NCI-H1694 treated with DMSO at 0.1 percent for 48 hours (cell line): ENCODE data around the gene DISP1.

Experiments
- DNase-seq: peaks from one replicate; lab custom pipeline; 2025; lab: John Stamatoyannopoulos, UW

DISP1 gene, protein sequence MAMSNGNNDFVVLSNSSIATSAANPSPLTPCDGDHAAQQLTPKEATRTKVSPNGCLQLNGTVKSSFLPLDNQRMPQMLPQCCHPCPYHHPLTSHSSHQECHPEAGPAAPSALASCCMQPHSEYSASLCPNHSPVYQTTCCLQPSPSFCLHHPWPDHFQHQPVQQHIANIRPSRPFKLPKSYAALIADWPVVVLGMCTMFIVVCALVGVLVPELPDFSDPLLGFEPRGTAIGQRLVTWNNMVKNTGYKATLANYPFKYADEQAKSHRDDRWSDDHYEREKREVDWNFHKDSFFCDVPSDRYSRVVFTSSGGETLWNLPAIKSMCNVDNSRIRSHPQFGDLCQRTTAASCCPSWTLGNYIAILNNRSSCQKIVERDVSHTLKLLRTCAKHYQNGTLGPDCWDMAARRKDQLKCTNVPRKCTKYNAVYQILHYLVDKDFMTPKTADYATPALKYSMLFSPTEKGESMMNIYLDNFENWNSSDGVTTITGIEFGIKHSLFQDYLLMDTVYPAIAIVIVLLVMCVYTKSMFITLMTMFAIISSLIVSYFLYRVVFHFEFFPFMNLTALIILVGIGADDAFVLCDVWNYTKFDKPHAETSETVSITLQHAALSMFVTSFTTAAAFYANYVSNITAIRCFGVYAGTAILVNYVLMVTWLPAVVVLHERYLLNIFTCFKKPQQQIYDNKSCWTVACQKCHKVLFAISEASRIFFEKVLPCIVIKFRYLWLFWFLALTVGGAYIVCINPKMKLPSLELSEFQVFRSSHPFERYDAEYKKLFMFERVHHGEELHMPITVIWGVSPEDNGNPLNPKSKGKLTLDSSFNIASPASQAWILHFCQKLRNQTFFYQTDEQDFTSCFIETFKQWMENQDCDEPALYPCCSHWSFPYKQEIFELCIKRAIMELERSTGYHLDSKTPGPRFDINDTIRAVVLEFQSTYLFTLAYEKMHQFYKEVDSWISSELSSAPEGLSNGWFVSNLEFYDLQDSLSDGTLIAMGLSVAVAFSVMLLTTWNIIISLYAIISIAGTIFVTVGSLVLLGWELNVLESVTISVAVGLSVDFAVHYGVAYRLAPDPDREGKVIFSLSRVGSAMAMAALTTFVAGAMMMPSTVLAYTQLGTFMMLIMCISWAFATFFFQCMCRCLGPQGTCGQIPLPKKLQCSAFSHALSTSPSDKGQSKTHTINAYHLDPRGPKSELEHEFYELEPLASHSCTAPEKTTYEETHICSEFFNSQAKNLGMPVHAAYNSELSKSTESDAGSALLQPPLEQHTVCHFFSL (N-terminal part only)

DNA sequence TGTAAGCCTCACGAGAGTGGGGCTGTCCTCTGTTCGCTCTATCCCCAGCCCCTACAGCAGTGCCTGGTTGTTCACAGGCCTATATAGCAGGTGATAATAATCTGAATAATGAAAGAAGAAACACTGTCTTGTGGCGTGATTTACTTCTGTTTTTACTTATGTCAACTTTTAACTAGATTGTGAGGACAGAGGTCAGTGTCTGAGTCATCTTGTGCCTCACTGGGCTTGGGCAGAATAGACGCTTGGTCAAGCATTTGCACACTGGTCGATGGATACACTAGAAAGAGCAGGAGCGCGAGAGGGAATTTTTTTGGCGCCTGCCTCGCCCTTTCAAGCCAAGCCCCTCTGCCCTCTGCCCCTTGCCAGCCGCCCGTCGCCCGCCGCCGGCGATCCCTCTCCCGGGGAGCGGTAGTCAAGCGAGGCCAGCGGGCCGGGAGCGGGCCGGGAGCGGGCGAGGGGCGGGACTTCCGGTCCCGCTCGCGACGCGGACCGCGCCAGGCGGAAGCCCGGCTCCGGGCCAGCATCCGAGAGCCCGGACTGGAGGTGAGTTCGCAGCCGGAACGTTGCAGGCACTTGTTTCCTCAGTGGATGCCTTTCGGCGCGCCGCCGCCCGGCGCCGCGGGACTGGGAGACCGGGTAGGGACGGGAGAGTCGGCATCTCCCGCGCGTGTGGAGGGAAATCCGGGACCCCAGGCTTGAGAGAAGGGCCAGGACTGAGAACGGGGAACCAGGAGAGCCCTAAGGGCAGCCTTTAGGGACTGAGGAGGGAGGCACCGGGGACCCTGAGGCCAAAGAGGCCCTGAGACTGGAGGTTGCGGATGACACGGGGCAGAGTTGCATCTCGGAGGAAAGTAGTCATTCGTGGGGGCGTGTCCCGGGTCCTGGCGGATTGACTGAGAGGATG, at the start of gene DISP1:
TSS of gene DISP1 (plus strand) at position 504 of the 904 bp plus-strand sequence. CDS start 127,785 bp downstream, outside the sequence.
- peak; percentile 68 for DNase-seq

DNA sequence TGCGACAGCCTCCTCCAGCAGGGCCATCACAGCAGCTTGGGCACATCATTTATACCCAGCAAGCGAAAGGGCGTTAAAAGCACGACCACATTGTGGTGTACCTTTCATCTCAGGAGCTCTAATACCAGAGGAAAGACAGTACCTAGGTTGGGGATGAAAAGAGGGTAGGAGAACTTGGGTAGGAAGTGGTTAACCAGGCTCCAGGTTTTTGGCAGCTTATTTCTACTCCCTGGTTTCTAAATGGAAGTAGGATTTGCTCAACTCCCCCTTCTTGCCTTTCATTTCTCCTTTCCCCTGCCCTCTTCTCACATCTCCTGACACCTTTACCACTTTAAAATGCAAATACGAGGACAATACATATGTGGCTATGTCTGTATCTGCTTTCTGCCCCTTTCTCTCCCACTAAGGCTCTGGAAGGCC, 47.7 kb upstream of the DISP1 start:
- no peak for DNase-seq

DNA sequence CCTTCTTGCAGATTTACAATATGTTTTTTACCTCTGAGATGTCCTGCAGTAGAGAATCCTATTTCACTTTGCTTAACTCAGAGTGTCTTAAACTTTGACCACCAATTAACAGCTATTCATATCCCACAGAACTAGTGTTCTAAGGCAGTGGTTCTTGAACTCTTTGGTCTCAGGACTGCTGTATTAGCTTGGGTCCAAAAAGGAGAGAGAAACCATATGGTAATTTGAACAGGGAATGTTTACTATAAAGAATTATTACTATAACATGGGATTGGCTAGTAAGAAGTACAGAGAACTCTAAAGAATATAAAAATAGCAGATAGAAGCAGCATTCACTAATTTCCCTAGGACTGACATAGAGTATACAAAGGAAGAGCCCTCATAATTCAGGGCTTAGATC, 46.2 kb upstream of the DISP1 start:
- no peak for DNase-seq

DNA sequence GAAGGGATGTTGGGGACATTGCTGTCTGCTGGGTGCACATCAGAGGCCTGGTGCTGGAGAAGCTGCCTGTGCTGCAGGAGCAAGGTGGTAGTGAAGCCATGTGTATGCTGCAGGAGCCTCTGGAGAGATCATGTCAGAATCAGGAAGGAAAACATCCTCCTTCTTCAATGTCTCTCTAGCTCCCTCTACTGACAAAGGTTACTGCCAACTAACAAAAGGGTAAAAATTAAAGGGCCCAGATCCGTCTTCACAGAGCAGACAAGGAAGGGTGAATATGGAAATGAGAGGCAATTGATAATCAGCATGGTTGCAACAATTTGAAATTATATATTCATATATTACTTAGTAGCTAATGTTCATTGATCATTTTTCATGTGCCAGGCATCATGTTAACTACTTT, 45.7 kb upstream of the DISP1 start:
- DNase-seq, result no peak

DNA sequence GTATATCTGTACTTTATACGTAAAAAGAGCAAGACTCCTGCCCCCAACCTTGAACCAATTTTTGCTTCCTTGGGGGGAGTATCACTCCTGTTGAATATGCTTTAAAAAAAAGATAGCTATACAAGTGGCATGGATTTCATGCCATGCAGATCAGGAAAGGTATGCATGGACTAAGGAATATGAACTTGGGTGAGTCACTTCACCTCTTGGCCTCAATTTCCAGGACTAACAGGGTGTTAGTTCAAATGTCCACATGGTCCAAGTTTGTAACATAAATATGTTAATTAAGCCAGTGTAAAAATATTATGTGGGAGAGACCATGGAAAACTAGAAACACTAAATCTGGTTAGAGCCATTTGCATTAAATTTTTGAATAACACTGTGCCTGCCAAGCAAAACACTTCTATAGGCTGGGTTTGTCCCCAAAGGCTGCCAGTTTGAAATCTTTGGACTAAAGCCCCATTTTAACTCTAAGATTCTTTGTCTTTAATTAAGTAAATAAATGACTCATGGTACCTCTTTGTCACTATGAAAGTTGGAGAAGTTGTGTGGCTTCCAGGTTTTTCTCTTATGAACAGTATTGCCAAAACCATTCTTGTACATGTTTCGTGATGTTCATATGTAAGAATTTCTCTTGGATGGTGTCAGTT, 44.7 kb upstream of the DISP1 start:
- DNase-seq, result no peak

DNA sequence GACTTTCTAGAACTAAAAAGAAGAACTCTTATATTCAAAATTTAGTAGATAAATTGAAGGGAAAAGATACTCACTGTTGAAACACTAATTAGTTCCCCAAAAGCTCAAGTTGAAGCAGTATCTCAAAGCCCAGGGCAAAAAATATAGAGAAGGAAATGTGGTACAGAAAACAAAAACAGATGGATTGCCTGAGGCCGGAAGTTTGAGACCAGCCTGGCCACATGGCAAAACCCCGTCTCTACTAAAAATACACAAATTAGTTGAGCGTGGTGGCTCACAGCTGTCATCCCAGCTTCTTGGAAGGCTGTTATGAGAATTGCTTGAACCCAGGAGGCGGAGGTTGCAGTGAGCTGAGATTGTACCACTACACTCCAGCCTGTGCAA, 41.9 kb upstream of the DISP1 start:
- peak; percentile 92 for DNase-seq

DNA sequence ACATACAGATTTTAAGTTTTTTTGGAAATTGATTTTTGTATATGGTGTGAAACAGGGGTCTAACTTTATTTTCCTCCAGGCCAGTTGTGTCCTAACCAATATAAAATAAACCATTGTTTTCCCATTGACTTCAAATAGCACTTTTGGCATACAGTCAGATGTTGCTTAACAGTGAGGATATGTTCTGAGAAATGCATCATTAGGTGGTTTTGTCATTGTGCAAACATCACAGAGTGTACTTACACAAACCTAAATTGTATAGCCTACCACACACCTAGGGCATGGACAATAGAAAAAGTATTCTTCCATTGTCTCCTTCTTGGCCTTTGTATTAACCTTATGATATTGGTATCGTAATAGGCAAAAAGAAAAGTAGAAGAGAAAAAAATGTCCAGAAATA, 37.4 kb upstream of the DISP1 start:
- DNase-seq, result no peak

DNA sequence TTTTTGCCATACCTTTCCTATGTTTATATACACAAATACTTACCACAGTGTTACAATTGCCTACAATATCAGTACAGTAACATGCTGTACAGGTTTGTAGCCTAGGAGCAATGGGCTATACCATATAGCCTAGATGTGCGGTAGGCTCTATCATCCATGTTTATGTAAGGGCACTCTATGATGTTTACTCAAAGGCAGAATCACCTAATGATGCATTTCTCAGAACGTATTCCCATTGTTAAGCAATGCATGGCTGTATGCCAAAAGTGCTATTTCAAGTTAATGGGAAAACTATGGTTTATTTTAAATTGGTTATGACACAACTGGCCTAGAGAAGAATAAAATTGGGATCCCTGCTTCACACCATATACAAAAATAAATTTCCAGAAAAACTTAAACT, 36.9 kb upstream of the DISP1 start:
- DNase-seq, result peak; percentile 12

DNA sequence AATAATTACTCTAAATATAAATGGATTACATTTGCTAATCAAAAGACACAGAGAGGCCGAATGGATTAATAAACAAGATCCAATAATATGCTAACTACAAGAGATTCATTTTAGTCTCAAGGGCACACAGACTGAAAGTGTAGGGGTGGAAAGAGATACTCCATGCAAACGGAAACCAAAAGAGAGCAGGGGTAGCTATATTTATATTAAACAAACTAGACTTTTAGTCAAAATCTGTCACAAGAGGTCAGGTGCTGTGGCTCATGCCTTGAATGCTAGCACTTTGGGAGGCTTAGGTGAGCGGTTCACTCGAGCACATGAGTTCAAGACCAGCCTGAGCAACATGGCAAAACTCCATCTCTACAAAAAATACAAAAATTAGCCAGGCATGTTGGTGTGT, 33.6 kb upstream of the DISP1 start:
- DNase-seq, result no peak

DNA sequence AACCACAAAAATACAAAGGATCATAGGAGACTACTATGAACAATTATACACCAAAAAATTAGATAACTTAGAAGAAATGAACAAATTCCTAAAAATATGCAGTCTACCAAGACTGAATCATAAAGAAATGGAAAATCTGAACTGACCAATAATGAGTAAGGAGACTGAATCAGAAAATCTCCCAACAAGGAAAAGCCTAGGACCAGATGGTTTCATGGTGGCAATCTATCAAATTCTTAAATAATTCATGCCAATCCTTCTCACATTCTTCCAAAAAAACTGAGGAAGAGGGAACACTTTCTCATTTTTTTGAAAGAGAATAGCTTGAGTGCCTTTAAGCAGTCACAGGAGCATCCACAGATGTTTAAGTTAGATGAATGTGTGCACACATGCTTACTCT, 31.8 kb upstream of the DISP1 start:
- DNase-seq, result no peak

DNA sequence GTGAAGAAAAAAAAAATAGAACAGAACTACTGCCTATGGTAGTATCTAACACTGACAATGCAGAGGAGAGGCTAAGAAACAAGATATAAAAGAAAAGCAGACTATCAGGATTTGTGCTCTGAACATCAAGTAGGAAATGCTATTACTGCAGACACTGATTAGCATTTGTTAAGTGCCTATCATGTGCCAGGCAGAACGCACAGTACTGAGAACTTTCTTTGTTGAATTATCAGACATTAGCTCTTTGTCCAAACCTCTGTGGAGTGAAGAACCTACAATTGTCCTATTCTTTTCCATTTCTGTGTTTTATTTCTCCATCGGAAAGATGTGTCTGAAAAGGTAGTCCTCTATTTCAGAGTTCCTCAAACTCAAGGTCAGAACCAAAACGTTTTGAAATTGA, 30.5 kb upstream of the DISP1 start:
- no peak for DNase-seq

DNA sequence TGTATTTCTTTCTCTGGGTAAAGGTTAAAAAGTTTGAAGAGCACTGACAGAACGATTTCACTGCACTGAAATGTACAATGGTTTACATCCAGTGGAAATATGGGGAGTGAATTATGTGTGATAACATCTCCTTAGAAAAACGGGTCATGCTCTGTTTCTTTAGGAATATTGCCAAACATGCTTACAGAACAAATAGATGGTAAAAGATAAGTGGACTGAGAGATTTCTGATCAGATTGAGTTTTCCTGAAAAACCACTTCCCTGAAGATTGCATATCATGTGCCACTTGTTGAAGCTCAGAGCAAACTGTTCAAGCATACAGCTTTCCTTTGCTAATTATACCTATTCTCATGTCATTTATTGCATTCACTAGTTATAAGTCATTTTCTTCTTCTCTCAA, 29.9 kb upstream of the DISP1 start:
- DNase-seq, result no peak

DNA sequence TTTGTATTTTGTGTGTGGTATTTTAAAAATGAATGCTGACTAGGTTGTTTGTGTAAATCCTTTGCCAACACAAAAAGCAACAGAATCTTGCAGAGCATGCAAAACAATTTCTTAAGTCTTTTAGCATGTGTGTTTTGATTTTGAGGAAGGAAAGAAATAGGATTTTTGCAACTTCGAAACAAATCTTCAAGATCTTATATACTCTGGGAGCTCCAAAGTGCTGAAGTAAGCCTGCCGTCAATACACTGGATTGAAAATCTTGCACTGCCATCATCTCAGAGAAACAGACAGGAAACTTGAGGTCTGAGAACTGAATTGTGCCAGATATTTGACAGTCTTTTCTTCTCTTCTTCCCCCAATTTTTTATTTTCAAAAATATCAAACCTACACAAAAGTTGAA, 29.3 kb upstream of the DISP1 start:
- DNase-seq, result no peak

DNA sequence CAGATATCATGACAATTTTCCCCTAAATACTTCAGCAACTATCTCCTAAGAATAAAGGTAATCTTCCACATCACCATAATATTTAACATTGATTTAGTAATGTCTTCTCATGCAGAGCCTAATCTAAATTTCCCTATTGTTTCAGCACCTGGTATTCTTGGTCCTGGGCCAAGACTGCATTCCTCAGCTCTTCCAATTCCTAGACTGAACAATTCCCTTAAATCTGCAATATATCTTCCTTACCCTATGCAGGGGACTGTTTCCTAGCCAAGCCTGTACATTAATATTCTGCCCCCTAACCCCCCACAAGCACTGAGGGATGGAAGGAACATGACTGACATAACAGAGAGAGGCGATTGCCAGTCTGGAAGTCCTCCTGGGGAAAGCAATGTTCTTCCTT, 28.7 kb upstream of the DISP1 start:
- no peak for DNase-seq

DNA sequence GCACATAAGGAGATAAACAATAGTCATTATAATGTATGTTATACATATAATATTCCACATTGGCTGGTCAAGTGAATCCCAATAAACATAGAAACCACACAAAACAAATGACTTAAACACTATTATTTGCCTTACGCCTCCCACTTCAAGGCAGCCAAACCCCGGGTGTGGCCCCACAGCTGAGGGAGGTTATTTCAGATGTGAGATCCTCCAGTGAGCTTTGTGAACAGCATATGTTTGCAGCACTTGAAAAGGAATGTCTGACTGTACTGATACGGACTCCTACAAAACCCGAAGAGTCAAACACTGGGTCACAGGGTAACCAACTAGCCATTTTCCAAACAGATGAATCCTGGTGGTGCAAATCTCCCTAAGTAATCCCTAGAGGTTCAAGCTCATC, 27.1 kb upstream of the DISP1 start:
- no peak for DNase-seq

DNA sequence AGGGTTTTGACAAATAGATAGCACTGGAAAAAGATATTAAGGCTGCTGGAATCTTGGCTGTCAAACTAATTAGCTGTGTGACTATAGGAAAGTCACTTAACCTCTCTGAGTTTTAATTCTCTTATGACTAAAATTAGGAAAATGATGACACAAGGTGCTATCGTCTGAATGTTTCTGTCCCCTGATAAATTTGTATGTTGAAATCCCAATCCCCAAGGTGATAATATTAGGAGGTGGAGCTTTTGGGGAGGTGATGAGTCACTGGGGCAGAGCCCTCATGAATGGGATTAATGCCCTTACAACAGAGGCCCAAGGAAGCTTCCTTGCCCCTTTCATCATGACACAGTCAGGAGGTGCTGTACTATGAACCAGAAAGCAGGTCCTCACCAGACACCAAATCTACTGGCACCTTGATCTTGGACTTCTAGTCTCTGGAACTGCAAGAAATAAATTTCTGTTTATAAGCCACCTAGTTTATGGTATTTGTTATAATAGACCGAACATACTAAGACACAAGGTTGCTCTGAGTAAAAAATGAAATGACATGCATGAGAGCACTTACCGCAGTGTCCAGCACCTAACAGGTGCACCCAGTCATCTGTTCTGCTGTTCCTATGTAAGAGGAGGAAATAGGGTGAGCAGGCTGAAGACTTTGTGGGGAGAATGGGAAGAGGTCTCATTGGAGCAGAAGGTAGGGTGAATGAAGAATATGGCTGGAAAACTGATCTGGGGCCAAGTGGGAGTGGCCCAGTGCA, 26.3 kb upstream of the DISP1 start:
- no peak for DNase-seq

DNA sequence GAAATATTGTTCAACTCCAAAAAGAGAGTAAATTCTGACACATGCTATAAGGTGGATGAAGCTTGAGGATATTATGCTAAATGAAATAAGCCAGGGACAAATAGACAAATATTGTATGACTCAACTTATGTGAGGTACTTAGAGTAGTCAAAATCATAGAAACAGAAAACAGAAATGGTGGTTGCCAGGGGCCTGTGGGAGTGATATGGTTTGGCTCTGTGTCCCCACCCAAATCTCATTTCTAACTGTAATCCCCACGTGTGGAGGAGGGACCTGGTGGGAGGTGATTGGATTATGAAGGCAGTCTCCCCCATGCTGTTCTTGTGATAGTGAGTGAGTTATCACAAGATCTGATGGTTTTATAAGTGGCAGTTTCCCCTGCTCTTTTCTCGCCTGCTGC, 24.7 kb upstream of the DISP1 start:
- DNase-seq, result no peak

DNA sequence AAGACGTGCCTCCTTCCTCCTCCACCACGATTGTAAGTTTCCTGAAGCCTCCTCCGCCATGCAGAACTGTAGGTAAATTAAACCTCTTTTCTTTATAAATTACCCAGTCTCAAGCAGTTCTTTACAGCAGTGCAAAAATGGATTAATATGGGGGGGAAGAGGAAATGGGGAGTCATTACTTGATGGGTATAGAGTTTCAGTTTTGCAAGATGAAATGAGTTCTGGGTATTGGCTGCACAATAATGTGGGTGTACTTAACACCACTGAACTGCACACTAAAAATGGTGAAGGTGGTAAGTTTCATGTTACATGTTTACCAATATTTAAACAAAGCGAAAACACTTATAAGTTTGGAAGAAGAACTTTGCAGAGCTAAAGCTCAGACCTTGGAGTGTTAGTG, 24.3 kb upstream of the DISP1 start:
- DNase-seq, result no peak

DNA sequence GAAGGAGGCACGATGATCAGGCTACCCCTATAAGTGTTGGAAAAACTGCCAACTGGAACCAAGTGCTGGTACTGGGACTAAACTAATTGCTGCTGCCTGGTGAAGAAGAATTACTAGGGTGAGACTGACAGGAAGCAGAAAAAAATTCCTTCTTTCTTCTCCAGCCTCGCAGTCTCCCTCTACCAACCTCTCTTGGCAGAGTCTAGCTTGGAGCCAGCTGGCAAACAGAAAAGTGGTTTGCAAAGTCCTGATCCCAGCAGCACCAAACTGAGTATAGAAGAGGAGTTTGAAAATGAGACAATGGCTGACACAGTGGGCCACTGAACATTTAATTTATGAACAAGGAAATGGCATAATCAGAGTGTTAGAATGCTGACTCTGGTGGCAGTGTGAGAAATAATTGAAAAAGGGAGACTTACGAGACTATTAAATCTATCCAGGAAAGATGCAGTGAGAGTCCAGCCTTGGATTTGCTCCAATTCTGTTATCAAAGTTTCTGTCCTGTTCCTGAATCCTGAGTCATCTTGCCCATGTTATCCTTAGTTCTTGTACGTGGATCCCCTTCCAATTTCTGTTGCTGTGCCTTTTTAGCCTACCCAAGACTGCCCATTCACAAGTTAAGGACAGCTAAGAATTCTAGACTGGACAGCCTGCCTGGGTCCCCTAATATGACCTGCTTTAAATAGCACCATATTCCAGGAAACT, 23.7 kb upstream of the DISP1 start:
- peak; percentile 7 for DNase-seq
